Measurements from ENCODE around the gene DDR1.

Gene DDR1

DNA sequence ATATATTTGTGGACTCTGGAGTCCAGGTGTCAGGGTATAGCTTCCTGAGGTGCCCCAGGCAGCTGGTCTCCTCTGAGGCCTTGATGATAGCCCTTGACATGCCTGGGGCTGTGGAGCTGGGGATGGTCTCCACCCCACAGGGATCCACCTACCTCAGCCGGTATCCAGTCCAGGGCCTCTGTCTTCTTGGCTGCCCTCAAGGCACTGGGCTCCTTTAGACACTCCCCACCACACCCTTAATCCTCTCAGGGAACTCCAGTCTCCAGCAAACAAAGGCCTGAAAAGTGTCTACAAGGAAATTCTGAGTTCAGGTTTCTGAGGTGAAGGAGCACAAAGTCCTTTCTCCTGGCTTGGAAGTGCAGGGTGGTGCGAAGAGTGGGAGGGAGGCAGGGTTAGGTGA, 44.6 kb upstream of the DDR1 start:
- DNase-seq (ENCODE audit: low read depth), result peak; percentile 62
- no peak overlapping the region for H3K4me3 ChIP-seq (ENCODE audit: low read length)
- TF ChIP-seq, protein P1, sequence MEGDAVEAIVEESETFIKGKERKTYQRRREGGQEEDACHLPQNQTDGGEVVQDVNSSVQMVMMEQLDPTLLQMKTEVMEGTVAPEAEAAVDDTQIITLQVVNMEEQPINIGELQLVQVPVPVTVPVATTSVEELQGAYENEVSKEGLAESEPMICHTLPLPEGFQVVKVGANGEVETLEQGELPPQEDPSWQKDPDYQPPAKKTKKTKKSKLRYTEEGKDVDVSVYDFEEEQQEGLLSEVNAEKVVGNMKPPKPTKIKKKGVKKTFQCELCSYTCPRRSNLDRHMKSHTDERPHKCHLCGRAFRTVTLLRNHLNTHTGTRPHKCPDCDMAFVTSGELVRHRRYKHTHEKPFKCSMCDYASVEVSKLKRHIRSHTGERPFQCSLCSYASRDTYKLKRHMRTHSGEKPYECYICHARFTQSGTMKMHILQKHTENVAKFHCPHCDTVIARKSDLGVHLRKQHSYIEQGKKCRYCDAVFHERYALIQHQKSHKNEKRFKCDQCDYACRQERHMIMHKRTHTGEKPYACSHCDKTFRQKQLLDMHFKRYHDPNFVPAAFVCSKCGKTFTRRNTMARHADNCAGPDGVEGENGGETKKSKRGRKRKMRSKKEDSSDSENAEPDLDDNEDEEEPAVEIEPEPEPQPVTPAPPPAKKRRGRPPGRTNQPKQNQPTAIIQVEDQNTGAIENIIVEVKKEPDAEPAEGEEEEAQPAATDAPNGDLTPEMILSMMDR (IDR thresholded peaks at IDR 0.05; ENCODE audit: insufficient read depth, low read depth, low read length, missing control alignments), result no peak

DNA sequence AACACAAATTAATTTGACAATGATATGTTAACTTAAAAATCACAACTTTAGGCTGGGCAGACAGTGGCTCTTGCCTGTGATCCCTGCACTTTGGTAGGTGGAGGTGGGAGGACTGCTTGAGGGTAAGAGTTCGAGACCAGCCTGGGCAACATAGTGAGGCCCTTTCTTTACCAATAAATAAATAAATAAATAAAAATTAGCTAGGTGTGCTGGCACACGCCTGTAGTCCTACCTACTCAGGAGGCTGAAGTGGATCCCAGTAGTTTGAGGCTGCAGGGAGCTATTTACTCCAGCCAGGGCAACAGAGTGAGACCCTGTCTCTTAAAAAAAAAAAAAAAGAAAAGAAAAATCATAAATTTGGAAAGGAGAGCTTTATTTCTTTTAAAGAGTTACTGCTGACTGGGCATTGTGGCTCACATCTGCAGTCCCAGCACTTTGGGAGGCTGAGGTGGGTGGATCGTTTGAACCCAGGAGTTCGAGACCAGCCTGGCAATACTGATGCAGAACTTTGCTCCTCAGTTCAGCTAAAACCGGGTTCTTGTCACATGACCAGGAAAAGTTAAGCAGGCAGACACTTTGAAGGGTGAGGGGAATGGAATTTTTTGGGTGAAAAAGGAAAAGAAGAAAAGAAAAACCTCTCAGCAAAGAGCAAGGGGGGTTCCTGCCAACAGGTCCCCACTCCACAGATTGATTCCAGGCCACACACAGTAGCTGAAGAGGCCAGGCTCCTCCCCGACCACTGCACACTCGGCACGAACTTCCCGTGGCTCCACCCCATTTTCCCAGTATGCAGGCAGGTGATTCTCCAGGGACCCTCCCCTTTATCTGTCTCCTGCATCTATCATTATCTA, 44.0 kb upstream of the DDR1 start:
- no peak overlapping the region for H3K4me3 ChIP-seq (ENCODE audit: low read length)
- TF ChIP-seq, protein P1 (IDR thresholded peaks at IDR 0.05; ENCODE audit: insufficient read depth, low read depth, low read length, missing control alignments), result no peak
- no peak for DNase-seq (ENCODE audit: low read depth)

DNA sequence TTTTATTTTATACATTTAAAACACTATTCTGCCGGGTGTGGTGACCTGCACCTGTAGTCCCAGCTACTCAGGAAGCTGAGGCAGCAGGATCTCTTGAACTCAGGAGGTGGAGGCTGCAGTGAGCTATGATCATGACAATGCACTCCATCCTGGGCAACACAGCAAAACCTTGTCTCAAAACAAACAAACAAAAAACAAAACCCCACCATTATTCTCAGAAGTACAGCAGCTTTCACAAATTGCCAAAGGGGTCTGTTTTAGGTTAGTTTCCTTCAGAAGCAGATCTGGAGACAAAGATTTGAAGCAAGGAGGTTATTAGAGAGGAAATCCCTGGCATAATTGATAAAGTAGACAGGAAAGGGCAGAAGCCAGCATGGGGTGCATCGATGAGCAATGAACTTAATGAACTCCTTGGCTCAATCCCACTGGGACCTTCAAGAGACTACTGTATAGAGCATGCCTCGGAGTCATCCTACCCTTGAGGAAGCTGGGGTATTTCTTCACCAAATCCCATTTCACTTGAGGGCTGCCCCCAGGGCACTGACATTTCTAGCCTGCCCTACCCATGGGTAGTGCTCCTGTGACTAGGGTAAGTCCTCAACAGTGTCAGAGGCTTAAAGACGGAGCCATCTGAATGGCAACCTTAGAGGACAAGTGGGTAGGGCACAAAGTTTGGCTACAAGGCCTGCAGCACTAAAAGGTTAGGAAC, 43.2 kb upstream of the DDR1 start:
- TF ChIP-seq, protein P1 (IDR thresholded peaks at IDR 0.05; ENCODE audit: insufficient read depth, low read depth, low read length, missing control alignments), result no peak
- DNase-seq (ENCODE audit: low read depth), result no peak
- H3K4me3 ChIP-seq (ENCODE audit: low read length), result no peak overlapping the region

DNA sequence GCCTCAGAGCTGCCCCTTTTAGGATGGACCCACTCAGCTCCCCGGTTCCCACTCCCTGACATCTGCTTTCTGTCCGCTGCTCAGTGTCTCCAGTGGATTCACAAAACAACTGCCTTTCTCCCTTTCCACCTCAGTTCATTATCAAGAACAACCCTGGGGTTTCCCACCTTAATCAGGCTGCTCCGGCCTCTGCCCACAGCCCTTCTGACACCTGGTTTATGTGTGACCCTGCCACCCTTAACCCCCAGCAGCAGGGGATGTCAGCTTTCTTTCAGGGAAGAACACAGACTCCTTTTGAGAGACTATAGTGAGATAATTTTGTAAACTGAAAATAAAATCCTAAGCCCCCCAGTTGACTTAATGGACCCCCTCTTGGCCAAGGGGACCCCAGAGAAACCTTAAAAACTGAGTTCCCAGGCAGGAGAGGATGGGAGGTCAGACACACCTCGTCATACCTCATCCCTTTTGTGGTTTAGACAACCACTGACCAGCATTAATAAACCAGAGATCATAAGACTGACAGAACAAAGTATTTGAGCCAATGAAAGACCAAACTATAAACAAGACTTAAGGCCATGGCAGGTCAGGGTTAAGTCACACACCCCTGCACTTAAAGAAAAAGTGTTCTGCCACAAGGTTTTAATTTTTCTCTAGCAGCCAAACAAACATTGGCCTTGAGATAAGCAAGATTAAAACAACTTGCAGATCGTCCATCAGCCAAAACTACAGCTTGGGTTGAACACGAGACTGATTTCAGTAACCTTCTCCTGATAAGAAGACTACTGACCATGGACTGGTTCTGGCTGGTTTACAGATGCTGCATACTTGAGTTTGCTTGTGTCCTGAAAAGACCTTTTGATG, 42.4 kb upstream of the DDR1 start:
- no peak for DNase-seq (ENCODE audit: low read depth)
- no peak overlapping the region for H3K4me3 ChIP-seq (ENCODE audit: low read length)
- TF ChIP-seq, protein P1 (IDR thresholded peaks at IDR 0.05; ENCODE audit: insufficient read depth, low read depth, low read length, missing control alignments), result no peak

DNA sequence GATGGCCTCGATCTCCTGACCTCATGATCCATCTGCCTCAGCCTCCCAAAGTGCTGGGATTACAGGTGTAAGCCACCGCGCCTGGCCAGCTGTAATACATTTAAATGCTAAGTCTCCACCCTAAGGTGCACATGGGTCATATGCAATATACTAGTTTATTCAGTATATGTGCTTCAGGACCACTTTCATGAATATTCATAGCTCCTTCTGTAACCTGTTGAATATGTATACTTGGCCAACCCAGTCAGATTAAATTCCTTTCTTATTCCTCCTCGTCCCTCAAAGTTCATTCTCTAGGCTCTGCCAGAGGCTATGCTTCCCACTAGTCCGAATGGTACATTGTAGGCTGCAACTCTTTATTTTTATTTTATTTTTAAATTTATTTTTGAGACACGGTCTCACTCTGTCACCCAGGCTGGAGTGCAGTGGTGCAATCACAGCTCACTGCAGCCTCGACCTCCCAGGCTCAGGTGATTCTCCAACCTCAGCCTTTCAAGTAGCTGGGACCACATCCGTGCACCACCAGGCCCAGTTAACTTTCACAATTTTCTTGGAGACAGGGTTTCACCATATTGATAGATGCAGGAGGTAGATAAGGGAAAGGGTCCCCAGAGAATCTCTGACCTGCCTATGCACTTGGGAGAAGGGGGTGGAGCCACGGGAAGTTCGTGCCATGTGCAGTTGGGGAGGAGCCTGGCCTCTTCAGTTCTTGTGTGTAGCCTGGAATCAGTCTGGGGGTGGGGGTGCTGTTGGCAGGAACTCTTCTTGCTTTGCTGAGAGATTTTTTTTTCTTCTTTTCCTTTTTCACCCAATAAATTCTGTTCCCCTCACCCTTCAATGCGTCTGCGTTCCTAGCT, 41.3 kb upstream of the DDR1 start:
- TF ChIP-seq, protein P1 (IDR thresholded peaks at IDR 0.05; ENCODE audit: insufficient read depth, low read depth, low read length, missing control alignments), result no peak
- no peak overlapping the region for H3K4me3 ChIP-seq (ENCODE audit: low read length)

DNA sequence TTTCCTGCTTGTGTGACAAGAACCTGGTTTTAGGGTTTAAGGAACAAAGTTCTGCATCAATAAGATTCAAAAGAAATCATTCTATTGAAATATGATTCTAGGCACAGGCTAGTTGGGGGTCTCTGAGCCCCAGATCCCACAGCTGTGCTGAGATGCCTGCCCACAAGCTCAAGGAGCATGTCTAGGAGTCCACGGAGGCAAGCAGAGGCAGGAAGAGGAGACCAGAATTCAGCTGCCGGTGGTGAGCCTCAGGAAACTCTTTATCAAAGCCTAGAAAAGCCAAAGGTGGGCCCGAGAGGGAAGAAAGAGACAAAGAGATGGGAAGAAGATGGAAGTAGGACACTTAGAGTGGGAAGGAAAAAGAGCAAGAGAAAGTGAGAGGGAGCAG, 40.7 kb upstream of the DDR1 start:
- no peak overlapping the region for H3K4me3 ChIP-seq (ENCODE audit: low read length)
- no peak for DNase-seq (ENCODE audit: low read depth)
- TF ChIP-seq, protein P1 (IDR thresholded peaks at IDR 0.05; ENCODE audit: insufficient read depth, low read depth, low read length, missing control alignments), result no peak

More for the DNA sequence above, 41.3 kb upstream of the DDR1 start:
- DNase-seq (ENCODE audit: low read depth), result no peak

Measured in epithelial cell of esophagus (primary cell).